AG04450 (cell line): ENCODE results near the gene CBLN3. TPM values are rescaled to one million over a fixed set of nuclear protein-coding genes. Genes with fewer than 3 reads are reported as not detected.

ENCODE experiments used
- CTCF ChIA-PET: fragments of 300-600, 350-600 bp; formaldehyde crosslinking; extraction: SDS; loops from one replicate; lab custom pipeline; 2022; ENCODE audit warnings: antibody characterized with exemption, inconsistent platforms; lab: Charles Lee
- POLR2A ChIA-PET: fragments of 350-600 bp; formaldehyde crosslinking; extraction: SDS; loops from one replicate; lab custom pipeline; 2021; ENCODE audit warnings: antibody characterized with exemption, inconsistent platforms; lab: Yijun Ruan, JAX
- DNase-seq: peaks from one replicate; pipeline ENCODE4 v3.0.0-alpha.2; 2011; ENCODE audit warnings: low read depth, low spot score
- H3K27ac ChIP-seq: one replicate; pipeline ENCODE4 v1.5.1; 2012; ENCODE audit warnings: low read depth, low read length, control low read depth
- H3K27me3 ChIP-seq: one replicate; pipeline ENCODE4 v1.6.0; 2012; ENCODE audit warnings: low read length; ENCODE audit not compliant: control insufficient read depth, insufficient read depth
- H3K4me3 ChIP-seq: 2 replicates; pipeline ENCODE4 v1.5.1; 2011; ENCODE audit warnings: mild to moderate bottlenecking, low read depth, low read length, control low read depth
- H3K9me3 ChIP-seq: 2 replicates; pipeline ENCODE4 v1.5.1; 2012; ENCODE audit warnings: low read length; ENCODE audit not compliant: control insufficient read depth, insufficient read depth
- polyA plus RNA-seq: library from polyadenylated mRNA; depleted of rRNA; stranded (reverse); fragments of >200 nt; gene quantifications from 2 replicates; pipeline ENCODE4 v1.2.3, GENCODE V29; 2011
- TF ChIP-seq, protein P1 (sequence below): IDR thresholded peaks from 2 replicates; pipeline ENCODE4 v1.5.1; 2011; ENCODE audit warnings: low read depth, low read length, control low read depth, inconsistent platforms

Gene CBLN3
- polyA plus RNA-seq, 1 experiment, result 1.8 TPM

GRCh38 chr14:24439830-24440605 lies 10.6 kb upstream of the CBLN3 start:
- Histone ChIP-seq H3K4me3 (no peak overlapping the region), H3K27me3 (no peaks in the 10 kb centered on the region), H3K9me3 (no peaks in the 10 kb centered on the region; the same call in 1 of the 2 replicates), H3K27ac (no peak overlapping the region)
- no peak for DNase-seq
- TF ChIP-seq, protein P1, sequence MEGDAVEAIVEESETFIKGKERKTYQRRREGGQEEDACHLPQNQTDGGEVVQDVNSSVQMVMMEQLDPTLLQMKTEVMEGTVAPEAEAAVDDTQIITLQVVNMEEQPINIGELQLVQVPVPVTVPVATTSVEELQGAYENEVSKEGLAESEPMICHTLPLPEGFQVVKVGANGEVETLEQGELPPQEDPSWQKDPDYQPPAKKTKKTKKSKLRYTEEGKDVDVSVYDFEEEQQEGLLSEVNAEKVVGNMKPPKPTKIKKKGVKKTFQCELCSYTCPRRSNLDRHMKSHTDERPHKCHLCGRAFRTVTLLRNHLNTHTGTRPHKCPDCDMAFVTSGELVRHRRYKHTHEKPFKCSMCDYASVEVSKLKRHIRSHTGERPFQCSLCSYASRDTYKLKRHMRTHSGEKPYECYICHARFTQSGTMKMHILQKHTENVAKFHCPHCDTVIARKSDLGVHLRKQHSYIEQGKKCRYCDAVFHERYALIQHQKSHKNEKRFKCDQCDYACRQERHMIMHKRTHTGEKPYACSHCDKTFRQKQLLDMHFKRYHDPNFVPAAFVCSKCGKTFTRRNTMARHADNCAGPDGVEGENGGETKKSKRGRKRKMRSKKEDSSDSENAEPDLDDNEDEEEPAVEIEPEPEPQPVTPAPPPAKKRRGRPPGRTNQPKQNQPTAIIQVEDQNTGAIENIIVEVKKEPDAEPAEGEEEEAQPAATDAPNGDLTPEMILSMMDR, result no peak
- ChIA-PET POLR2A (no interaction called here), CTCF (interaction anchor here (0.9 to 13.3 kb wide), 4 partner anchors 8 to 132 kb away, joined by 5 to 712 read pairs (median 52); partner anchors contain the start of genes ADCY4 and RIPK3)

GRCh38 chr14:24439257-24439656 lies 9.8 kb upstream of the CBLN3 start:
- H3K4me3 ChIP-seq, result no peak overlapping the region
- H3K9me3 ChIP-seq, result no peaks in the 10 kb centered on the region; the same call in 1 of the 2 replicates
- no peaks in the 10 kb centered on the region for H3K27me3 ChIP-seq
- DNase-seq, result no peak
- POLR2A ChIA-PET, result no interaction called here
- CTCF ChIA-PET, result interaction anchor here (13.3 kb wide), 1 partner anchor 107 kb away, joined by 712 read pairs; the partner anchor contains the start of genes ADCY4 and RIPK3
- no peak overlapping the region for H3K27ac ChIP-seq
- TF ChIP-seq, protein P1, result no peak

- Histone ChIP-seq H3K4me3 (no peak overlapping the region), H3K27ac (no peak overlapping the region), H3K9me3 (no peaks in the 10 kb centered on the region; the same call in 1 of the 2 replicates), H3K27me3 (no peaks in the 10 kb centered on the region)
- TF ChIP-seq, protein P1, result no peak
- DNase-seq, result no peak
- CTCF ChIA-PET, result interaction anchor here (1.3 to 13.3 kb wide), 6 partner anchors 32 to 131 kb away, joined by 3 to 712 read pairs (median 24); partner anchors contain the start of genes ADCY4, CIDEB, LTB4R2 and RIPK3
- POLR2A ChIA-PET, result interaction anchor here (1.2 to 2.2 kb wide), 2 partner anchors 97 to 106 kb away, joined by 3 to 13 read pairs; no protein-coding TSS in a partner anchor
Measured at GRCh38 chr14:24438223-24439097, 9.0 kb upstream of the CBLN3 start.

DNA sequence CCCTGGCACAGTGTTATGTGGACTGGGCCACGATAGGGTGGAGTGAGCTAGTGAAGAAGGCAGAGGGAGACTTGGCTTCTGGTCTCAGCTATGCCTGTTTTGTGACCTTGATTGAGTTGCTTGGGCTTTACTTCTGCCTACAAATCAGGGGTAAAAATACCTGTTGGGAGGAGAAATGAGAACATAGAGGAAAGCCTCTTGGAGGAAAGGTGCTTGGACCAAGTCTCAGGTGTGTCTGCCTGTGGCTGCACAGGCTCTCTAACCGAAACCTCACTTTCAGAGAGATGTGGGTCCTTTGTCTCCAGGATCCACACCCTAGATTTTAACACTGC lies 8.2 kb upstream of the CBLN3 start:
- CTCF ChIA-PET, result interaction anchor here (1.1 to 13.3 kb wide), 8 partner anchors 13 to 130 kb away, joined by 3 to 712 read pairs (median 14); partner anchors contain the start of genes ADCY4, CIDEB, LTB4R2 and RIPK3
- no peaks in the 10 kb centered on the region; the same call in 1 of the 2 replicates for H3K9me3 ChIP-seq
- POLR2A ChIA-PET, result interaction anchor here (0.6 to 2.2 kb wide), 4 partner anchors 97 to 196 kb away, joined by 3 to 13 read pairs (median 4); partner anchors contain the start of gene GZMB
- H3K27me3 ChIP-seq, result no peaks in the 10 kb centered on the region
- no peak overlapping the region for H3K4me3 ChIP-seq
- TF ChIP-seq, protein P1, result no peak
- H3K27ac ChIP-seq, result no peak overlapping the region
- DNase-seq, result no peak
